ENCODE measurements around the gene SCD5. TPM values are rescaled to one million over a fixed set of nuclear protein-coding genes. Genes with fewer than 3 reads are reported as not detected.
"Not testable (repeated sequence)": the region's sequence is repeated elsewhere in the genome, so short reads cannot be mapped to it uniquely, and the experiment has no call there.

Gene SCD5
- 17.9 and 22.1 TPM in 2 replicates for total RNA-seq

DNA sequence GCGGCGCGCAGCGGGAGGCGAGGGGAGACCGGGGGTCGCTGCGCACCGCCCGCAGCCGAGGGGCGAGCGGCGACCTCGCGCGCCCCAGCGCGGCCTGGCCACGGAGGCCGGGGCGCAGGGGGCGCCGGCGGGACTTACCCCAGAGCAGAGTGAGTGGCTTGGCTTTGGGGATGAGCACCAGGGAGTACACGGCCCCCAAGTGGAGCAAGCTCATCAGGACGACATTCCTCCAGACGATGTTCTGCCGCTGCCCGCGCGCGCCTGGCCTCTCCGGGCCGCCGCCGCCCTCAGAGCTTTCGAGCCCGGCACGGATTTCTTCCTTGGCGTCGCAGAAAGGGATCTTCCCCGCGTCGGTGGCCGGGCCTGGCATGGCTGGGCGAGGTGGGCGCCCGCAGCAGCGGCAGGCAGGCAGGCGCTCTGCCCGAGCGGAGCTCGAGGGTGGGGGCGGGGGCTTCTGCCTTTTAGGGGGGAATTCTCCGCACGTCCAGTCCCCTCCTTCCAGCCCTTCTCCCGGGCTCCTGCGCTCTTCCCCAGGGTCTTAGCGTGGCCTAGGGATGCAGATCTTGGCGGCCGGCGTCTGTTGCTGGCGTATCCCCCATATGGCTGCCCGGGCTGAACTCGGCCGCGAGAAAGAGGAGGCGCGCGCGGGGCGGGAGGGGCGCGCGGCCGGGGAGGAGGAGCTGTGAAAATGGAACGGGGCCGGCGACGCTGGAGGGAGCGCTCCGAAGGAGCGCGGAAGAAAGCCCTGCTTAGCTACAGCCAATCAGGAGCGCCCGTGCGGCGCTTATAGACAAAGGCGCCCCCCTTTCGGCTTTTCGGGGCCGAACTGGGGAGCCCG, at the start of gene SCD5:
Gene SCD5 (minus strand): TSS at position 629 of the 838 bp plus-strand sequence. CDS start 259 bp downstream, at position 370.
- TF ChIP-seq, protein P1, sequence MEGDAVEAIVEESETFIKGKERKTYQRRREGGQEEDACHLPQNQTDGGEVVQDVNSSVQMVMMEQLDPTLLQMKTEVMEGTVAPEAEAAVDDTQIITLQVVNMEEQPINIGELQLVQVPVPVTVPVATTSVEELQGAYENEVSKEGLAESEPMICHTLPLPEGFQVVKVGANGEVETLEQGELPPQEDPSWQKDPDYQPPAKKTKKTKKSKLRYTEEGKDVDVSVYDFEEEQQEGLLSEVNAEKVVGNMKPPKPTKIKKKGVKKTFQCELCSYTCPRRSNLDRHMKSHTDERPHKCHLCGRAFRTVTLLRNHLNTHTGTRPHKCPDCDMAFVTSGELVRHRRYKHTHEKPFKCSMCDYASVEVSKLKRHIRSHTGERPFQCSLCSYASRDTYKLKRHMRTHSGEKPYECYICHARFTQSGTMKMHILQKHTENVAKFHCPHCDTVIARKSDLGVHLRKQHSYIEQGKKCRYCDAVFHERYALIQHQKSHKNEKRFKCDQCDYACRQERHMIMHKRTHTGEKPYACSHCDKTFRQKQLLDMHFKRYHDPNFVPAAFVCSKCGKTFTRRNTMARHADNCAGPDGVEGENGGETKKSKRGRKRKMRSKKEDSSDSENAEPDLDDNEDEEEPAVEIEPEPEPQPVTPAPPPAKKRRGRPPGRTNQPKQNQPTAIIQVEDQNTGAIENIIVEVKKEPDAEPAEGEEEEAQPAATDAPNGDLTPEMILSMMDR (IDR thresholded peaks at IDR 0.05; ENCODE audit: insufficient read depth, low read length, poor library complexity, severe bottlenecking) = no peak
- Histone ChIP-seq H3K4me3 (ENCODE audit: low read depth, low read length) (peak within 1 kb of the TSS; percentile 57), H3K27me3 (ENCODE audit: control insufficient read depth, insufficient read depth, low read length) (peaks cover 4% of the 10 kb centered on the region), H3K36me3 (ENCODE audit: control insufficient read depth, insufficient read depth, low read length) (no peaks in the 10 kb centered on the region)
- no peak for DNase-seq (ENCODE audit: low read depth)

DNA sequence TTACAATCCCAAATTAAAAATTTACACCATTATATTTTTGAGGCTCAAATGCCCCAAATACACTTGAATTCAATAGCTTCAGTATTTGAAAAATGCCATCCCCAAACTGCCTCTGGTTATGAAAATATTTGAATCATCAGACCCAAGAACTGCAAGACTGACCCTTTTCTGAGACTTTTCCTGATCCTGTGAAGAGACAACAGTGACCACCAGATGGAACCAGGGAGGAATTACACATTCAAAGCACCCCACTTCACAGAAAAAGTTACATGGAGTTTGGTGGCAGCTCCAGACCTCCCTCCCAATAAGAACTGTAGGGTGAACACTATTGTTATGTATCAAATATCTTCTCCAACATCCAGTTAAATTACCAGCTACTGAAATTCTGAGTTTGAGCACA, 44.0 kb upstream of the SCD5 start:
- Histone ChIP-seq H3K4me3 (ENCODE audit: low read depth, low read length) (no peak overlapping the region), H3K36me3 (ENCODE audit: control insufficient read depth, insufficient read depth, low read length) (no peaks in the 10 kb centered on the region), H3K27me3 (ENCODE audit: control insufficient read depth, insufficient read depth, low read length) (no peaks in the 10 kb centered on the region)
- TF ChIP-seq, protein P1 (IDR thresholded peaks at IDR 0.05; ENCODE audit: insufficient read depth, low read length, poor library complexity, severe bottlenecking) = peak; percentile 31
- no peak for DNase-seq (ENCODE audit: low read depth)

DNA sequence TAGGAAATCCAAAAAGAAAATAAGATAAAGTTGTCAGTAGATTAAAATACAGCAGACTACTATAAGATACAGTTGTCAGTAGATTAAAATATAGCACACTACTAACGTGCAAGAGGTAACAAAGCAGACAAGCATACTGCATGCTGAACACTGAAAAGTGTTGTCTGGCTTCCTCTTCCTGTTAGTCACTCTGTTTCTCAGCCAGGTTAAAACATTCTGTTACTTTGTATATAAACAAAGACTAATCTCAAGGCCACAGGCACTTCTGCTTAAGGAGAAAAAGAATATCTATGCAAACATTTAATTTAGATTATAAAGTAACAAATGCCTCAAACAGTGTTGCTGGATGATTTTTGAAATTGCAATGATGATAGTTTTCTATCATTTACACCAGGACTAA, 41.0 kb upstream of the SCD5 start:
- Histone ChIP-seq H3K4me3 (ENCODE audit: low read depth, low read length) (no peak overlapping the region), H3K27me3 (ENCODE audit: control insufficient read depth, insufficient read depth, low read length) (no peaks in the 10 kb centered on the region), H3K36me3 (ENCODE audit: control insufficient read depth, insufficient read depth, low read length) (no peaks in the 10 kb centered on the region)
- TF ChIP-seq, protein P1 (IDR thresholded peaks at IDR 0.05; ENCODE audit: insufficient read depth, low read length, poor library complexity, severe bottlenecking) = no peak
- no peak for DNase-seq (ENCODE audit: low read depth)

DNA sequence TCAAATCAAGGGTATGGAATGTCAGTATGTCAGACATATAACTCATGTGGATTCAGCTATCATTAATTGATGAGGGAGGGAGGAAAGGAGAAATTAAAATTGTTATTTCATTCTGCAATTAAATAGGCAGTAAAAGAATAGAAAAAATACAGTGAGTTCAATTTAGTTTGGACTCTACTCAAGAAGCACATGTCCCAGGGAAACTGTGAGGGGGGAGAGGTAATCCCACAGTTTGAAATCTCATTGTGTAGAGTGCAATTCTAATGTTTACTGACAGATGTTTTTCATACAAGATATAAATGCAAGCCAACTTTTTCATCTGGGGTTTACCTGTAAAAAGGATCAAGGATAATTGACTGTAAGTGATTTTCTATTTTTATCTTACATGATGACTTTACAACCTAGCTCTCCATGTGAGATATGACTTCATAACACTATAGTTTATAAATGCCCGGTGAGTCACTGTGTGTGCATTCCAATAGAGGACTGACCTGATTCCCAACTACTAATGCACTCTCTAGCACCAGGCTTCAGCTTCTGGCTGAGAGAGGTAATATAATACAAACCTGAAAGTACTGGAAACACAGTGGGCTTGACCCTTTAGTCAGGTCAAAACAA, 35.2 kb upstream of the SCD5 start:
- Histone ChIP-seq H3K4me3 (ENCODE audit: low read depth, low read length) (no peak overlapping the region), H3K27me3 (ENCODE audit: control insufficient read depth, insufficient read depth, low read length) (no peaks in the 10 kb centered on the region), H3K36me3 (ENCODE audit: control insufficient read depth, insufficient read depth, low read length) (no peaks in the 10 kb centered on the region)
- DNase-seq (ENCODE audit: low read depth) = peak; percentile 34
- TF ChIP-seq, protein P1 (IDR thresholded peaks at IDR 0.05; ENCODE audit: insufficient read depth, low read length, poor library complexity, severe bottlenecking) = no peak

DNA sequence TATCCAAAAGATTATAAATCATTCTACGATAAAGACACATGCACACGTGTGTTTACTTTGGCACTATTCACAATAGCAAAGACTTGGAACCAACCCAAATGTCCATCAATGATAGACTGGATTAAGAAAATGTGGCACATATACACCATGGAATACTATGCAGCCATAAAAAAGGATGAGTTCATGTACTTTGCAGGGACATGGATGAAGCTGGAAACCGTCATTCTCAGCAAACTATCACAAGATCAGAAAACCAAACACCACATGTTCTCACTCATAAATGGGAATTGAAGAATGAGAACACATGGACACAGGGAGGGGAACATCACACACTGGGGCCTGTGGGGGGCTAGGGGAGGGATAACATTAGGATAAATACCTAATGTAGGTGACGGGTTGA, 34.5 kb upstream of the SCD5 start:
- not testable (repeated sequence) for H3K4me3 ChIP-seq (ENCODE audit: low read depth, low read length); H3K27me3 ChIP-seq (ENCODE audit: control insufficient read depth, insufficient read depth, low read length); DNase-seq (ENCODE audit: low read depth); H3K36me3 ChIP-seq (ENCODE audit: control insufficient read depth, insufficient read depth, low read length)

DNA sequence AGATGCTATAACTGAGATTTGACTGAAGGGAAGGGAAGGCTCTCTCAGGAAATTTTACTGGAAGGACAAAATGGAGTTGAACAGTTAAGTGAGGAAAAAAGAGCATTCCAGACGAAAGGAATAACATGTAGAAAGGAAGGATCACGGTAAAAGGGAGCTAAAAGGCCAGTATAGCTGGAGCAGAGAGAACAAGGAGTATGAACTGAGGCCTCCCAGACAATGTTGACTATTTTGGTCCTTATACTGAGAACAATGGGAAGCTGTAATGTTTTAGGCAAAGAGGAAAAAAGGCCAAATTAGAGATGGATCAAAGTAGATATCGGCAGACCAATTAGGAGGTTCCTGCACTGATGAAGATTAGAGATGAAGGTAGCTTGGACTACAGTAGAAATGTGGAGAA, 26.8 kb upstream of the SCD5 start:
- no peak for DNase-seq (ENCODE audit: low read depth)
- peaks cover 1% of the 10 kb centered on the region for H3K36me3 ChIP-seq (ENCODE audit: control insufficient read depth, insufficient read depth, low read length)
- TF ChIP-seq, protein P1 (IDR thresholded peaks at IDR 0.05; ENCODE audit: insufficient read depth, low read length, poor library complexity, severe bottlenecking) = no peak

More for the DNA sequence above, 26.8 kb upstream of the SCD5 start:
- H3K4me3 ChIP-seq (ENCODE audit: low read depth, low read length) = no peak overlapping the region
- H3K27me3 ChIP-seq (ENCODE audit: control insufficient read depth, insufficient read depth, low read length) = no peaks in the 10 kb centered on the region

Data from kidney epithelial cell (primary cell).